T-helper 2 cell (primary cell): Measurements from ENCODE around the gene ZNF287.
A peak's percentile ranks its signal among the peaks of the same experiment; 100 is the strongest.
"Not testable (repeated sequence)": the region's sequence is repeated elsewhere in the genome, so short reads cannot be mapped to it uniquely, and the experiment has no call there.

Experiments used
- DNase-seq, 5 experiments: peaks; one replicate each; pipeline versions ENCODE4 v3.0.0 to v3.0.0-alpha.2; 2012 to 2022
- total RNA-seq, 2 donors: gene quantifications; one replicate each; lab custom pipeline; 2026; lab: John Stamatoyannopoulos, UW

The ZNF287 gene
- 1.2 to 6.6 reads per million in 2 donors for total RNA-seq

DNA sequence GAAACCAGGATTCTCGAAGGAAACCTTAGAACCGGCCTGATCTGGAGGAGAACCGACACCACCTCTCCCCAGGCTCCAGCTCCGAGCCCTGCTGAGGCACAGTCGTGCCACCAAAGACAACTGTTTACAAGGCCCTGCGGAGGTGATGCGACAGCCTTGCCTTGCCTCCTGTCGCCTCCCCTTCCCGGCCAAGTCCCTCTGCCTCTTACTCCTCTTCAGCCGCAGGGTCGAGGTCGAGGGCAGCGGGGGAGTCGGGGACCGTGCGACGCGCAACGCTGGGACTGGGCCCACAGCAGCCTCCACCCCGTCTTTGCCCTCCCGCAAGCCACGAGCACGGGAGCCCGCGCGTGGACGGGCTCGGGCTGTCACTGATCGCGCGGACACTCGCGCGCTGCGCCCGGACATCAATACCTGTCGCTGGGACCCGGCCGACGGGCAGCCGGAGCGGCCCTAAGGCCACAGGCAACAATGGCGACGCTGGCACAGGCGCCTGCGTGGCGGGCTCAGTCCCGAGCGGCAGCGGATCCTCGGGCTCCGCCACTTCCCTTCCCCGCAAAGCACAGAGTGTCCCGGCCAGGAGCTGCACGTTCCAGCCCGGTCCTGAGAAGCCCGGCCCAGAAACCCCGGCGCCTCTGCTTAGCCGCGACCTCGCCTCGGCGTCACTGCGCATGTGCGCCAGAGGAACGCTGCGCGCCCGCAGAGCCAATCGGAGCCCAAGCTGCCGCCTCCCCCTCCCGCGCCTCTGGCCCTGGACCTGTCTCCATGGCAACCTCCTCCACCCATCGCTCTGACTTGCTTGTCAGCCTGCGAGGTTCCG lies at the start of gene ZNF287:
Gene ZNF287, minus strand, starts transcription at position 664 of the 817 bp plus-strand sequence. CDS start 1,473 bp downstream, outside the sequence.
- DNase-seq: peak; percentile 84 to 93 (median 88)

DNA sequence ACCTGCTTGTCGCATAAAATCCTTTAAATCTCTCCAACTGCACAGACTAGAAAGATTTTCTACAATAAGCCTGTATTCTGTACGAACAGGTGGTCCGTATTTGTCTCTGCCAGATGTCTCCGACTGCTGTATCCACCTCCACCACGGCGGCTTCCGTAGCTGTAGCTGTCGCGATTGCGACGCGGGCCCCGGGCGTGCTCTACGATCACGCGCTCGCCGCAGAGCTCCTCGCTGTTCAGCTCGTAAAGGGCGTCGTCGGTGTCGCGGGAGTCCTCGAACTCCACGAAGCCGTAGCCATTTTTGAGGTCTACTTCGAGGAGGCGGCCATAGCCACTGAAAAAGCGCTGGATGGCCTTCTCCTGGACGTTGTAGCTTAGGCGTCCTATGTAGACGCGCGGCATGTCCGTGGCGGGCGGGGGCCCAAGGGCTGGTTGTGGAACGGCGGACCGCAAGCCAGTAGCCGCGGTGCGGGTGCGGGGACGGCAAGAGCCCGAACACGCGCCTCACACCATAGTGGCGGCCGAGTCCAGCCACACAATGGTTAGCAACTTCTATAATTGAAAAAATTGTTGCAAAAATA lies 48.6 kb upstream of the ZNF287 start:
- no peak for DNase-seq

DNA sequence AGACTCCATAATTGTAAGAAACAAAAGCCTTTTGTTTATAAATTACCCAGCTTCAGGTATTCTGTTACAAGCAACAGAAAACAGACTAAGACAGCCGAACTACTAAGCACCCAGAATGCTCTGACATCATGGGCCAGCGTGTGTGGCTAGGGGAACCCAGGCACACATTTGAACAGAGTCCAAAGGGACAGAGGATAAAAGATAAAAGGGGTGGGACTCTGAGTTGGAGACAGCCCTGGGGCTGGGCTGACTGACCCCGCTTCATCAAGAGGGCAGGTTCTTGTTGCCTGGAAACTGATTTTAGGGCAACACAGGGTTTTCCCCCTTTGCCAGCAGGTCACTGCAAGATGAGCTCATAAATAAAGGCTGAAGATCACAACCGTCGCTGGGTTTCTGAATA lies 30.5 kb upstream of the ZNF287 start:
- DNase-seq: no peak

DNA sequence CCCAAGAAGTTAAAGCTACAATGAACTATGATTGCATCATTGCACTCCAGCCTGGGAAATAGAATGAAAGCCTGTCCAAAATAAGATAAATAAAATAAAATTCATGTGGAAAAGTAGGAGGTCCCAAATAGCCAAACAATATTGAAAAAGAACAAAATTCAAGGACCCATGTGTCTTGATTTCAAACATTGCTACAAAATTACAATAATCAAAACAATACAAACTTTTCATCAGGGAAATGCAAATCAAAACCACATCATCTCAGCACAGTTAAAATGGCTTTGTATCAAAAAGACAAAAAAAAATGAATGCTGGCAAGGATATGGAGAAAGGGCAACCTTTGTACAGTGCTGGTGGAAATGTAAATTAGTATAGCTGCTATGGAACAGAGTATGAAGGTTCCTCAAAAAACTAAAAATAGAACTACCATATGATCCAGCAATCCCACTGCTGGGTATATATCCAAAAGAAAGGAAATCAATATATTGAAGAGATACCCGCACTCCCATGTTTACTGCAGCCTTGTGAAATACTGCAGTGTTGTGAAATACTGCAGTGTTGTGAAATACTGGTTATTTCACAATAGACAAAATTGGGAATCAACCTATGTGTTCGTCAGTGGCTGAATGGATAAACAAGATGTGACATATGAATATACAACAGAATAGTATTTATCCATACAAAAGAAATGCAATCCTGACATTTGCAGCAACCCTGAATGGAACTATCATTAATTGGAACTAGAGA lies 24.5 kb upstream of the ZNF287 start:
- DNase-seq: no peak

DNA sequence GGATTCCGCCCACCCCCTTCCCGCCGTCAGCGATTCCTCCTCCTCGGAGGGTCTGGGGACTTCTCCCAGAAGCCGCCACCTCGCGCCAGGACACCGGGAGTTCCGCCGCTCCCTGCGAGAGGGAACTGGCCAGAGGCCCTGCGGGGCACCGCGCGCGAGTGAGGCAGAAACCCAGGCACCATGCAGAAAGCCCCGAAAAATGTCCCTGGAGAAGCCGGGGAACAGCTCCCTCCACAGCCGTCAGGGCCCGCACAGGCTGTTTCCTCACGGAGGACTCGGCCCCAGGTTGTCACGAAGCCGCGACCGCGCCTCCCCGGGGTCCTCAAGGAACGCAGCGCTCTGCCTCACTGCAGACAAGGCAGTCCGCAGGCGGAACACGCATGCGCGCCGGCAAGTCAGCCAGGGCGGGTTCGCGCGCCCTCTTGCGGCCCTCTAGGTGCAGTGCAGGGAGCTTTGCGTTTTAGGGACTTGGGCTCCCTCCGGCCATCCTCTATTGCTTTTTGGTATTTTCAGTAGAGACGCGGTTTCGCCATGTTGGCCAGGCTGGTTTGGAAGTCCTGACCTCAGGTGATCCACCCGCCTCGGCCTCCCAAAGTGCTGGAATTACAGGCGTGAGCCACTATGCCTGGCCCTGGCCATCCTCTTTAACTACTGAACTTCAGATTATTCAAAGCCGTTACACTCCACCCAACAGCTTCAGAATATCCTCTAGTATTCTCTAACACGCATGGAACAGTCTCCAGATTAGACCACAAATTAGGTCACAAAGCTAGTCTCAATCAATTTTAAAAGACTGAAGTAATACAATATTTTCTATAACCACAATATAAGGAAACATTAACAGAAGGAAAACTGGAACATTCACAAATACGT lies 20.3 kb upstream of the ZNF287 start:
- DNase-seq: peak; percentile 83 to 88 (median 87)

DNA sequence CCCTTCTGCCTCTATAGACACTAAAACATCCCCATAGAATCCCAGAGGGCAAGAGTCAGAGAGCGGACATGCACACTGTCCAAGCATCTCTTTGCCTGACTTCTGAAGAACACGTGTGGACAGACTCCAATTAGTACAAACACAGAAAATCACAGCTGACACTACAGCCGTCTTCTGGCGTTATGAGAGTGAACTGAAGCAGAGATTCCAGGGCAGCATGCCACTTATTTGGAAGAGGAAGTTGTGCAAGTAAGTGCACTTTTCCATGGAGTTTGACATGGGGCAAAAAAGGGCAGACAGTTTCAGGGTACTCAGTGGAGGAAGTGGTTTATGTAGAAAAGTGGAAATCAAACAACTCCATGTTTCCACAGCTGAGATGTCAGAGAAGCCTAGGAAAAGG lies 16.8 kb upstream of the ZNF287 start:
- no peak for DNase-seq

DNA sequence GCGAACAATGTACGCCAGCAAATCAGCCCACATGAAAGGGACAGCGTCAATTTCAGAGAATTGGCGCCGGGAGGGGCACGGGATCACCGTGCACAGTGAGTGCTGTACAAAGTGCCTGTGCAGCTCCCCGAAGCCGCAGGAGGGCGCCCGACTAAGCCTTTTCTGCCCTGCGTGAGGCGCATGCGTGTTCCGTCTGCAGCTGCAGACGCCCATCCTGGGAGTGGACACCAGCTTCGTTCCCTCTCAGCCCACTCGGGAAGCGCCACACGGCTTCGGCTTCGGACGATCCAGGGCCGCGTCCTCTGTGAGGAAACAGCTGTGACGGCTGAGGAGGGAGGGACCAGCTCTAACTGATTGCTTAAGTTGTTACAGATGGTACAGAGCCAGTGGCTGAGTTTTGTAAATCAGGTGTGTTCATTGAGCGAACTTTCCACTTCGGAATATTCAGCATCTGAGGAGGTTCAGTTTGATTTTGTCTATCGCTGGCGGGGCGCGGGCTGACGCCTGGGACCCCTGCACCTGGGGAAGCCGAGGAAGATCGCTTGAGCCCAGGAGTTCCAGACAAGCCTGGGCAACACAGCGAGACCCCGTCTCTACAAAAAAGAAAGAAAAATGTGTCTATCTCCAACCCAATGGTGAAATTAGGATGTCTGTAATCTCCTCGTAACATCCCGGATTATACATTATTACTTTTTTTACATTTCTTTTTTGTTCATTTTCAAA lies 15.4 kb upstream of the ZNF287 start:
- DNase-seq: peak; percentile 80 to 90 (median 88)

GRCh38 chr17:16583781-16584180 lies 14.8 kb upstream of the ZNF287 start:
- DNase-seq: no peak

- no peak for DNase-seq
Observed at GRCh38 chr17:16573466-16573865, 4.5 kb upstream of the ZNF287 start.

GRCh38 chr17:16569358-16569712 lies 331 bp upstream of the ZNF287 start:
- DNase-seq: no peak

DNA sequence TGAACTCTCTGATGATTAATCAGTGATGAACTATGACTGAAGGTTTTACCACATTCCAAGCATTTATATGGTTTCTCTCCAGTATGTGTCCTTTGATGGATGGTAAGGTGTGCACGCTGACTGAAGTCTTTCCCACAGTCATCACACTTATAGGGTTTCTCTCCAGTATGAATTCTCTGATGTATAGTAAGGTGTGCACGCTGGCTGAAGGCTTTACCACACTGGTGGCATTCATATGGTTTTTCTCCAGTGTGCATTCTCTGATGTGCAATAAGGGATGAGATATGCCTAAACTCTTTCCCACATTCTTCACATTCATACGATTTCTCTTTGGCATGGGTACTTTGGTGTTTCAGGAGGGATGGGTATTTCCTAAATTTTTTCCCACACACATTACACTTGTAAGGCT lies 16.4 kb downstream of the ZNF287 start:
- DNase-seq: no peak

DNA sequence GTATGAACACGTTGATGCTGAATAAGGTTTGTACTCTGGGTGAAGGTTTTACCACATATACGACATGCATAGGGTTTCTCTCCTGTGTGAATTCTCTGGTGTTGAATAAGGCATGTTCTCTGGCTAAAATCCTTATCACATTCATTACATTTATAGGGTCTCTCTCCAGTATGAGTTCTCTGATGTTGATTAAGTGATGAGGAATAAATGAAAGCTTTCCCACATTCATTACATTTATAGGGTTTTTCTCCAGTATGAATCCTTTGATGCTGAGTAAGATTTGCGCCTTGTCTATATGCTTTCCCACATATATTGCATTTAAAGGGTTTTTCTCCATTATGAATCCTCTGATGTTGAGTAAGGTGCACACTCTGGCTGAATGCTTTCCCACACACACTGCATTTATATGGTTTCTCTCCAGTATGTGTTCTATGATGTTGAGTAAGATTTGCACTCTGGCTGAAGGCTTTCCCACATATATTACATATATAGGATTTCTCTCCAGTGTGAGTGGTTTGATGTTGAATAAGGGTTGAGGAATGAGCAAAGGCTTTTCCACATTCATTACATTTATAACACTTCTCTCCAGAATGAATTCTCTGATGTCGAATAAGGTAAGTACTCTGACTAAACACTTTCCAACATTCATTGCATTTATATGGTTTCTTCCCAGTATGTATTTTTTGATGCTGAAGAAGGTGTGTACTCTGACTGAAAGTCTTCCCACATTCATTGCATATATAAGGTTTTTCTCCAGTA lies 16.9 kb downstream of the ZNF287 start:
- DNase-seq: no peak

GRCh38 chr17:16537130-16537458 lies 31.9 kb downstream of the ZNF287 start:
- no peak for DNase-seq

DNA sequence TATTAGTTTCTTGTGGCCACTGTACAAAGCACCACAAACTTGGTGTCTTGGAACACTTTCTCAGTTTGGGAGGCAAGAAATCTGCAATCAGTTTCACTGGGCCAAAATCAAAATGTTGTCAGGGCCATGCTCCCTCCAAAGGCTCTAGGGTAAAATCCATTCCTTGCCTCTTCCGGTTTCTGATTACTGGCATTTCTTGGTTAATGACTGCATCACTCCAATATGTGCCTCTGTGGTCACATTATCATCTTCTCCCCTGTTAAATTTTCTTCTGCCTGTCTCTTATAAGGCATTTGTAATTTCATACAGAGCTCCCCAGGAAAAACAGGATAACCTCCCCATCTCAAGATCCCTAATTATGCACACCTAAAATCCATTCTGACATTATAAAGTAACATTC lies 34.8 kb downstream of the ZNF287 start:
- no peak for DNase-seq

DNA sequence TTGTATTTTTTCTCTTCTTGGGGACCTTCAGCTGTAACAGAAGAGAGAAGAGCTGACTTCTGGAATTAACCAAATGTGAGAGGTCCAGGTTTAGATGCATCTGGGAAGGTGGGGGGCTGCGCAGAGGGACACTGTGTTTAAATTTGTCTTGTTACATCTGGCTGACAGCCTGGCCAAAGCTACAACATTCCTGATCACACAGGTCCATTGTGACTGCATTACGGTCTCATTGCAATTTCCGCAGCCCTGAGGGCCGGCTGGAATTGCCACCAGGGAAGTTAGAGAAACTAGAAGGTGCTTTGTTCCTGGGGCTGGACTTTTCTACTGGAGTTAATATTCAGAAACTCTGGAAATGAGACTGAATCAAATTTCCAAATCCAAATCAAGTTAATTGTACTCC lies 39.1 kb downstream of the ZNF287 start:
- DNase-seq: no peak

GRCh38 chr17:16527298-16527697 lies 41.7 kb downstream of the ZNF287 start:
- no peak for DNase-seq

GRCh38 chr17:16525556-16525955 lies 43.4 kb downstream of the ZNF287 start:
- not testable (repeated sequence) for DNase-seq

DNA sequence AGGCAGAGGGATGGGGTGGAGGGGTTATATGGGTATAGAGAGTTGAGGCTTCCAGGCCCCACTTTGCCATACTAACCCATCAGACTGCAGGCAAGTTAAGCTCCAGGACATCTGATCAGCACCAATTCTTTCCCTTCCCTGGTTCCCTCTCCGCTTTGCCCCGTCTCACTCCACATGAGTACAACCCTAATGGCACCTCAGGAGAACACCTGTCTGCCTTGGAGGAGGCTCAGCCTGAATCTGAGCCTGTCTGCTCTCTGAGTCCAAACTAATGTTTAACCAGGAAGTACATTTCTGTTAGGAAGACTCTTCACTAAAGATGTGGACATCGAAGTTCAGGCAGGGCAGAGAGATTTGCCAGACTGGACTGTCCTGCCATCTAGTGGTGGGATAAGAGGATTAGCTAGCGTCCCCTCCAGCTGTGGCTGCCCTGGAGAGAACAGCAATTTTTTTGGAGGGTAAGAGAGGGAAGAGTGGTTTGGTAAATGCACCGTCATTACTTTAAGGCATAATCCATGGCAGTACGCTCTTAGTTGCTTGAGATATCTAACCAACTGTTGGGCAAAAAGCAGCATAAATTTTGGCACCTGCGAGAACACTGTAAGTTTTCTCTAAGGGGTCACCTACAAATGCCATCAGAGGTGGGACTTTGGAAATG lies 47.8 kb downstream of the ZNF287 start:
- DNase-seq: peak in 4 of 5 experiments; percentile 33 to 82 (median 45)

GRCh38 chr17:16519021-16519420 lies 50.0 kb downstream of the ZNF287 start:
- no peak for DNase-seq

DNA sequence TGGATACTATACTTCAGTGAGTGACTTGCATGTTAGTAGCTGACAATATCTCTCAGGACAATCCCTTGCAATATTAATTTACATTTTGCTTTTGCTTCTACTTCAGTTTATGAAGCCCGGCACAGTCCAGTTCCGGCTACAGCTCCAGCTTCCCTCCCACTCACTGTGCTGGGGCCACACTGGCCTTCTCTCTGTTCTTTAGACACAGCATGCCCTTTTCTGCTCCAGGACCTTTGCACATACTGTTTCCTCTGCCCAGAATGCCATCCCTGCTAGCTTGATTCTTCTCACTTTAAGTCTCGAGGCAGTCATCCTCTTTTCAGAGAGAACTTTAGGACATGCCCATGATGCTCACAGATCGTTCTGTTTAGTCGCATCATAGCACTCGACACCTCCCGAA lies 51.5 kb downstream of the ZNF287 start:
- no peak for DNase-seq

DNA sequence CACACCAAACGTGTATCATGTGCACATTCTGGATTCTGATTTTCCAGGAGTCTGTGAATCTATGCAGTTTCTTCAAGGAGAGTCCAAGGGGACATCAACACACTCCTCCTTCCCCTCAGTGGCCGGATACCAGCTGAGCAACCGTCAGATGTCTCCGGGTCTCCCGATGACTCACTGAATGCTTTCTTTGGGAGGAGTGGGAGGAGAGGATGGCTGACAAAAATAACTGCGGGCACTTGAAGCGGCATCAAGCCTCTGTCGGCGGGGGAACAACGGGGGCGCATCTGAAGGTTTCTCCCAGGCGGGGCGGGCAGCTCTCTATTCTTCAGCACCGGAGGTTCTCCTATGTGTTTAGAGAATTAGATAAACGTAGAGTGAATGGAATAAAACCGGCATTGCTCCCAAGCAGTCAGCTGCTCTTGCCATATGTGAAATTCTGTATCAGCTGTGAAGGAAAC lies 52.4 kb downstream of the ZNF287 start:
- DNase-seq: no peak
